Measurements from ENCODE around the gene GAL3ST2.
"Not testable (repeated sequence)": the region's sequence is repeated elsewhere in the genome, so short reads cannot be mapped to it uniquely, and the experiment has no call there.

GAL3ST2 gene

GRCh38 chr2:241794250-241794823 lies 17.7 kb downstream of the GAL3ST2 start:
- no peak for DNase-seq (ENCODE audit: low read depth, low spot score)

GRCh38 chr2:241795021-241795999 lies 18.7 kb downstream of the GAL3ST2 start:
- no peak for DNase-seq (ENCODE audit: low read depth, low spot score)

GRCh38 chr2:241796209-241796608 lies 19.6 kb downstream of the GAL3ST2 start:
- DNase-seq (ENCODE audit: low read depth, low spot score) = no peak

- DNase-seq (ENCODE audit: low read depth, low spot score) = no peak
Observed at GRCh38 chr2:241796610-241797138, 20.1 kb downstream of the GAL3ST2 start.

GRCh38 chr2:241797441-241798080 lies 20.9 kb downstream of the GAL3ST2 start:
- DNase-seq (ENCODE audit: low read depth, low spot score) = no peak

GRCh38 chr2:241798081-241798630 lies 21.5 kb downstream of the GAL3ST2 start:
- DNase-seq (ENCODE audit: low read depth, low spot score) = no peak

GRCh38 chr2:241798631-241799521 lies 22.3 kb downstream of the GAL3ST2 start:
- no peak for DNase-seq (ENCODE audit: low read depth, low spot score)

GRCh38 chr2:241799522-241800197 lies 23.0 kb downstream of the GAL3ST2 start:
- no peak for DNase-seq (ENCODE audit: low read depth, low spot score)

GRCh38 chr2:241800198-241800903 lies 23.7 kb downstream of the GAL3ST2 start:
- DNase-seq (ENCODE audit: low read depth, low spot score) = not testable (repeated sequence)

GRCh38 chr2:241801611-241802420 lies 25.2 kb downstream of the GAL3ST2 start:
- peak; percentile 81 for DNase-seq (ENCODE audit: low read depth, low spot score)

GRCh38 chr2:241802421-241803318 lies 26.0 kb downstream of the GAL3ST2 start:
- no peak for DNase-seq (ENCODE audit: low read depth, low spot score)

- peak; percentile 67 for DNase-seq (ENCODE audit: low read depth, low spot score)
Observed at GRCh38 chr2:241803387-241804325, 27.0 kb downstream of the GAL3ST2 start.

- no peak for DNase-seq (ENCODE audit: low read depth, low spot score)
Observed at GRCh38 chr2:241804326-241805229, 28.0 kb downstream of the GAL3ST2 start.

- not testable (repeated sequence) for DNase-seq (ENCODE audit: low read depth, low spot score)
Observed at GRCh38 chr2:241806217-241806616, 29.6 kb downstream of the GAL3ST2 start.

- DNase-seq (ENCODE audit: low read depth, low spot score) = no peak
Observed at GRCh38 chr2:241808051-241808720, 31.6 kb downstream of the GAL3ST2 start.

Measured in ELF-1 (cell line).